ENCODE results near the gene ANKRD16.

GRCh38 chr10:5889624-5890451 is at the start of gene ANKRD16, which contains the start of gene FBH1:
- TF ChIP-seq, protein P1, sequence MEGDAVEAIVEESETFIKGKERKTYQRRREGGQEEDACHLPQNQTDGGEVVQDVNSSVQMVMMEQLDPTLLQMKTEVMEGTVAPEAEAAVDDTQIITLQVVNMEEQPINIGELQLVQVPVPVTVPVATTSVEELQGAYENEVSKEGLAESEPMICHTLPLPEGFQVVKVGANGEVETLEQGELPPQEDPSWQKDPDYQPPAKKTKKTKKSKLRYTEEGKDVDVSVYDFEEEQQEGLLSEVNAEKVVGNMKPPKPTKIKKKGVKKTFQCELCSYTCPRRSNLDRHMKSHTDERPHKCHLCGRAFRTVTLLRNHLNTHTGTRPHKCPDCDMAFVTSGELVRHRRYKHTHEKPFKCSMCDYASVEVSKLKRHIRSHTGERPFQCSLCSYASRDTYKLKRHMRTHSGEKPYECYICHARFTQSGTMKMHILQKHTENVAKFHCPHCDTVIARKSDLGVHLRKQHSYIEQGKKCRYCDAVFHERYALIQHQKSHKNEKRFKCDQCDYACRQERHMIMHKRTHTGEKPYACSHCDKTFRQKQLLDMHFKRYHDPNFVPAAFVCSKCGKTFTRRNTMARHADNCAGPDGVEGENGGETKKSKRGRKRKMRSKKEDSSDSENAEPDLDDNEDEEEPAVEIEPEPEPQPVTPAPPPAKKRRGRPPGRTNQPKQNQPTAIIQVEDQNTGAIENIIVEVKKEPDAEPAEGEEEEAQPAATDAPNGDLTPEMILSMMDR (IDR thresholded peaks at IDR 0.05) = no peak
- TF ChIP-seq TEAD1 (CRISPR knock-in tag; IDR thresholded peaks at IDR 0.05) (peak; percentile 72), CDX4 (CRISPR knock-in tag; IDR thresholded peaks at IDR 0.05; ENCODE audit: borderline replicate concordance) (no peak), TEAD4 (CRISPR knock-in tag; IDR thresholded peaks at IDR 0.05) (no peak), GABPB1 (CRISPR knock-in tag; IDR thresholded peaks at IDR 0.05) (peak; percentile 58), ELF4 (CRISPR knock-in tag; IDR thresholded peaks at IDR 0.05; ENCODE audit: low read depth) (no peak), RELA (CRISPR knock-in tag; IDR thresholded peaks at IDR 0.05; ENCODE audit: borderline replicate concordance) (no peak), OVOL2 (CRISPR knock-in tag; IDR thresholded peaks at IDR 0.05; ENCODE audit: borderline replicate concordance) (no peak), NR3C1 (CRISPR knock-in tag; conservative IDR thresholded peaks at IDR 0.05; ENCODE audit: low read depth) (no peak), NR2C2 (CRISPR knock-in tag; IDR thresholded peaks at IDR 0.05) (no peak)
- TF ChIP-seq, protein P2, sequence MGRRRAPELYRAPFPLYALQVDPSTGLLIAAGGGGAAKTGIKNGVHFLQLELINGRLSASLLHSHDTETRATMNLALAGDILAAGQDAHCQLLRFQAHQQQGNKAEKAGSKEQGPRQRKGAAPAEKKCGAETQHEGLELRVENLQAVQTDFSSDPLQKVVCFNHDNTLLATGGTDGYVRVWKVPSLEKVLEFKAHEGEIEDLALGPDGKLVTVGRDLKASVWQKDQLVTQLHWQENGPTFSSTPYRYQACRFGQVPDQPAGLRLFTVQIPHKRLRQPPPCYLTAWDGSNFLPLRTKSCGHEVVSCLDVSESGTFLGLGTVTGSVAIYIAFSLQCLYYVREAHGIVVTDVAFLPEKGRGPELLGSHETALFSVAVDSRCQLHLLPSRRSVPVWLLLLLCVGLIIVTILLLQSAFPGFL (CRISPR knock-in tag; IDR thresholded peaks at IDR 0.05; ENCODE audit: borderline replicate concordance) = no peak
- TF ChIP-seq, protein P3, sequence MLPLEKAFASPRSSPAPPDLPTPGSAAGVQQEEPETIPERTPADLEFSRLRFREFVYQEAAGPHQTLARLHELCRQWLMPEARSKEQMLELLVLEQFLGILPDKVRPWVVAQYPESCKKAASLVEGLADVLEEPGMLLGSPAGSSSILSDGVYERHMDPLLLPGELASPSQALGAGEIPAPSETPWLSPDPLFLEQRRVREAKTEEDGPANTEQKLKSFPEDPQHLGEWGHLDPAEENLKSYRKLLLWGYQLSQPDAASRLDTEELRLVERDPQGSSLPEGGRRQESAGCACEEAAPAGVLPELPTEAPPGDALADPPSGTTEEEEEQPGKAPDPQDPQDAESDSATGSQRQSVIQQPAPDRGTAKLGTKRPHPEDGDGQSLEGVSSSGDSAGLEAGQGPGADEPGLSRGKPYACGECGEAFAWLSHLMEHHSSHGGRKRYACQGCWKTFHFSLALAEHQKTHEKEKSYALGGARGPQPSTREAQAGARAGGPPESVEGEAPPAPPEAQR (CRISPR knock-in tag; IDR thresholded peaks at IDR 0.05) = no peak
- TF ChIP-seq, protein P4, sequence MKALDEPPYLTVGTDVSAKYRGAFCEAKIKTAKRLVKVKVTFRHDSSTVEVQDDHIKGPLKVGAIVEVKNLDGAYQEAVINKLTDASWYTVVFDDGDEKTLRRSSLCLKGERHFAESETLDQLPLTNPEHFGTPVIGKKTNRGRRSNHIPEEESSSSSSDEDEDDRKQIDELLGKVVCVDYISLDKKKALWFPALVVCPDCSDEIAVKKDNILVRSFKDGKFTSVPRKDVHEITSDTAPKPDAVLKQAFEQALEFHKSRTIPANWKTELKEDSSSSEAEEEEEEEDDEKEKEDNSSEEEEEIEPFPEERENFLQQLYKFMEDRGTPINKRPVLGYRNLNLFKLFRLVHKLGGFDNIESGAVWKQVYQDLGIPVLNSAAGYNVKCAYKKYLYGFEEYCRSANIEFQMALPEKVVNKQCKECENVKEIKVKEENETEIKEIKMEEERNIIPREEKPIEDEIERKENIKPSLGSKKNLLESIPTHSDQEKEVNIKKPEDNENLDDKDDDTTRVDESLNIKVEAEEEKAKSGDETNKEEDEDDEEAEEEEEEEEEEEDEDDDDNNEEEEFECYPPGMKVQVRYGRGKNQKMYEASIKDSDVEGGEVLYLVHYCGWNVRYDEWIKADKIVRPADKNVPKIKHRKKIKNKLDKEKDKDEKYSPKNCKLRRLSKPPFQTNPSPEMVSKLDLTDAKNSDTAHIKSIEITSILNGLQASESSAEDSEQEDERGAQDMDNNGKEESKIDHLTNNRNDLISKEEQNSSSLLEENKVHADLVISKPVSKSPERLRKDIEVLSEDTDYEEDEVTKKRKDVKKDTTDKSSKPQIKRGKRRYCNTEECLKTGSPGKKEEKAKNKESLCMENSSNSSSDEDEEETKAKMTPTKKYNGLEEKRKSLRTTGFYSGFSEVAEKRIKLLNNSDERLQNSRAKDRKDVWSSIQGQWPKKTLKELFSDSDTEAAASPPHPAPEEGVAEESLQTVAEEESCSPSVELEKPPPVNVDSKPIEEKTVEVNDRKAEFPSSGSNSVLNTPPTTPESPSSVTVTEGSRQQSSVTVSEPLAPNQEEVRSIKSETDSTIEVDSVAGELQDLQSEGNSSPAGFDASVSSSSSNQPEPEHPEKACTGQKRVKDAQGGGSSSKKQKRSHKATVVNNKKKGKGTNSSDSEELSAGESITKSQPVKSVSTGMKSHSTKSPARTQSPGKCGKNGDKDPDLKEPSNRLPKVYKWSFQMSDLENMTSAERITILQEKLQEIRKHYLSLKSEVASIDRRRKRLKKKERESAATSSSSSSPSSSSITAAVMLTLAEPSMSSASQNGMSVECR (CRISPR knock-in tag; IDR thresholded peaks at IDR 0.05; ENCODE audit: borderline replicate concordance) = peak; percentile 53; the same call in 1 of the 2 replicates

Data from WTC11 (cell line).